Neural cell (in vitro differentiated cells): ENCODE measurements around the gene TADA2A. TPM values are rescaled to one million over a fixed set of nuclear protein-coding genes. Genes with fewer than 3 reads are reported as not detected.

Experiments used
- H2AFZ ChIP-seq: fragments of 200-600, 300-800 bp; sonication (generic), shearing (Covaris generic); 2 replicates; pipeline ENCODE4 v1.6.0; 2014; ENCODE audit warnings: low read depth, mild to moderate bottlenecking, antibody characterized with exemption, low read length, moderate library complexity
- H3F3A ChIP-seq: fragments of 200-600 bp; shearing (Covaris generic); 2 replicates; pipeline ENCODE4 v1.6.1; 2016; ENCODE audit warnings: mild to moderate bottlenecking, moderate library complexity, mixed read lengths, antibody characterized with exemption, low read length; ENCODE audit not compliant: insufficient read depth, poor library complexity, severe bottlenecking
- H3K27ac ChIP-seq: fragments of 200-600, 300-800 bp; sonication (generic), shearing (Covaris generic); 2 replicates; pipeline ENCODE4 v1.5.1; 2014; ENCODE audit warnings: mild to moderate bottlenecking, low read length, moderate library complexity
- H3K27me3 ChIP-seq: fragments of 300-800, 200-600 bp; sonication (generic), shearing (Covaris generic); 2 replicates; pipeline ENCODE4 v1.6.0; 2014; ENCODE audit warnings: mild to moderate bottlenecking, low read depth, low read length, moderate library complexity; ENCODE audit not compliant: insufficient read depth
- H3K36me3 ChIP-seq: fragments of 300-800, 200-600 bp; sonication (generic), shearing (Covaris generic); 2 replicates; pipeline ENCODE4 v1.5.1; 2014; ENCODE audit warnings: mild to moderate bottlenecking, antibody characterized with exemption, low read length, moderate library complexity; ENCODE audit not compliant: insufficient read depth
- H3K4me2 ChIP-seq: fragments of 300-800, 200-600 bp; sonication (generic), shearing (Covaris generic); 2 replicates; pipeline ENCODE4 v1.6.0; 2014; ENCODE audit warnings: mild to moderate bottlenecking, low read length
- H3K4me3 ChIP-seq: fragments of 300-800, 200-600 bp; sonication (generic), shearing (Covaris generic); 2 replicates; pipeline ENCODE4 v1.5.1; 2014; ENCODE audit warnings: mild to moderate bottlenecking, low read length, moderate library complexity
- H3K79me2 ChIP-seq: fragments of 200-600 bp; shearing (Covaris generic); replicated peaks from 2 replicates; pipeline ENCODE4 v1.6.0; 2014; ENCODE audit warnings: mild to moderate bottlenecking, low read length, moderate library complexity; ENCODE audit not compliant: insufficient read depth
- H3K9ac ChIP-seq: fragments of 300-800, 200-600 bp; sonication (generic), shearing (Covaris generic); 2 replicates; pipeline ENCODE4 v1.6.1; 2016; ENCODE audit warnings: mild to moderate bottlenecking, low read length, mixed read lengths
- H3K9me2 ChIP-seq: fragments of 200-600 bp; shearing (Covaris generic); 2 replicates; pipeline ENCODE4 v1.6.1; 2016; ENCODE audit warnings: mild to moderate bottlenecking, low read length, mixed read lengths; ENCODE audit not compliant: insufficient read depth
- H3K9me3 ChIP-seq: fragments of 200-600, 300-800 bp; sonication (generic), shearing (Covaris generic); 2 replicates; pipeline ENCODE4 v1.6.1; 2016; ENCODE audit warnings: mild to moderate bottlenecking, mixed run types, low read length, moderate library complexity, mixed read lengths
- H4K20me1 ChIP-seq: fragments of 200-600 bp; shearing (Covaris generic); 2 replicates; pipeline ENCODE4 v1.6.1; 2016; ENCODE audit warnings: mild to moderate bottlenecking, mixed run types; ENCODE audit not compliant: insufficient read depth
- CTCF ChIP-seq: fragments of 450-650 bp; IDR thresholded peaks from 2 replicates; pipeline ENCODE4 v1.5.1; 2014; ENCODE audit warnings: antibody characterized with exemption, mild to moderate bottlenecking, moderate library complexity; ENCODE audit not compliant: poor library complexity, severe bottlenecking
- EP300 ChIP-seq: fragments of 450-650 bp; conservative IDR thresholded peaks from 2 replicates; pipeline ENCODE4 v1.6.1; 2014; ENCODE audit warnings: antibody characterized with exemption, mild to moderate bottlenecking, moderate library complexity; ENCODE audit not compliant: poor library complexity, severe bottlenecking
- EZH2 ChIP-seq: fragments of 200-600, 300-800 bp; shearing (Covaris generic), sonication (generic); IDR thresholded peaks from 2 replicates; pipeline ENCODE4 v1.6.1; 2014; ENCODE audit warnings: antibody characterized with exemption, low read length, borderline replicate concordance, mild to moderate bottlenecking; ENCODE audit not compliant: insufficient read depth, poor library complexity, severe bottlenecking
- MXI1 ChIP-seq: fragments of 450-650 bp; conservative IDR thresholded peaks from 2 replicates; pipeline ENCODE4 v1.6.1; 2014; ENCODE audit warnings: antibody characterized with exemption, mild to moderate bottlenecking; ENCODE audit not compliant: poor library complexity, severe bottlenecking
- POLR2AphosphoS5 ChIP-seq: IDR thresholded peaks from 2 replicates; pipeline ENCODE4 v1.6.1; 2012
- RAD21 ChIP-seq: fragments of 450-650 bp; conservative IDR thresholded peaks from 2 replicates; pipeline ENCODE4 v1.6.1; 2014; ENCODE audit warnings: antibody characterized with exemption, mild to moderate bottlenecking, moderate library complexity
- REST ChIP-seq: IDR thresholded peaks from 2 replicates; pipeline ENCODE4 v1.6.1; 2012; ENCODE audit warnings: borderline replicate concordance
- SMC3 ChIP-seq: fragments of 450-650 bp; conservative IDR thresholded peaks from 2 replicates; pipeline ENCODE4 v1.6.1; 2014; ENCODE audit warnings: antibody characterized with exemption, mild to moderate bottlenecking, moderate library complexity; ENCODE audit not compliant: poor library complexity
- TAF1 ChIP-seq: IDR thresholded peaks from 2 replicates; pipeline ENCODE4 v1.6.1; 2012; ENCODE audit warnings: low read depth
- polyA plus RNA-seq: library from polyadenylated mRNA; depleted of rRNA; stranded (reverse); fragments of >200 nt; gene quantifications from 2 replicates; pipeline ENCODE4 v1.2.3, GENCODE V29; 2014

Gene TADA2A
- polyA plus RNA-seq, 1 donor from 2014 or later = 23.5 TPM

- no peak overlapping the region for H3K27ac ChIP-seq
These were observed 72.3 kb downstream of the TADA2A start for GRCh38 chr17:37479025-37479424.

GRCh38 chr17:37480427-37480826 is 73.7 kb downstream of the TADA2A start:
- Histone ChIP-seq H3F3A (no peaks in the 10 kb centered on the region), H3K4me2 (no peak overlapping the region), H3K79me2 (no peaks in the 10 kb centered on the region), H3K36me3 (no peaks in the 10 kb centered on the region), H2AFZ (no peak overlapping the region), H3K27ac (no peak overlapping the region), H3K27me3 (no peaks in the 10 kb centered on the region), H3K9ac (no peak overlapping the region), H4K20me1 (no peaks in the 10 kb centered on the region), H3K4me3 (no peak overlapping the region), H3K9me2 (no peaks in the 10 kb centered on the region), H3K9me3 (no peaks in the 10 kb centered on the region)
- TF ChIP-seq POLR2AphosphoS5 (no peak), SMC3 (no peak), REST (no peak), TAF1 (no peak), MXI1 (no peak), RAD21 (no peak), CTCF (no peak)

More at GRCh38 chr17:37479025-37479424, 72.3 kb downstream of the TADA2A start:
- H3K4me3 ChIP-seq = no peak overlapping the region
- H3K9ac ChIP-seq = no peak overlapping the region
- no peak overlapping the region for H2AFZ ChIP-seq
- no peaks in the 10 kb centered on the region for H3K9me3 ChIP-seq
- no peak overlapping the region for H3K4me2 ChIP-seq
- H4K20me1 ChIP-seq = no peaks in the 10 kb centered on the region
- no peaks in the 10 kb centered on the region for H3K27me3 ChIP-seq
- no peaks in the 10 kb centered on the region for H3F3A ChIP-seq
- no peaks in the 10 kb centered on the region for H3K79me2 ChIP-seq
- no peaks in the 10 kb centered on the region for H3K36me3 ChIP-seq
- no peaks in the 10 kb centered on the region for H3K9me2 ChIP-seq
- no peak for TF ChIP-seq POLR2AphosphoS5
- TF ChIP-seq EP300 = no peak
- TF ChIP-seq EZH2 = no peak
- TF ChIP-seq RAD21 = no peak
- no peak for TF ChIP-seq TAF1
- TF ChIP-seq SMC3 = no peak
- TF ChIP-seq CTCF = no peak
- no peak for TF ChIP-seq MXI1
- no peak for TF ChIP-seq REST
